ENCODE measurements around the gene ARSJ.

Gene ARSJ

DNA sequence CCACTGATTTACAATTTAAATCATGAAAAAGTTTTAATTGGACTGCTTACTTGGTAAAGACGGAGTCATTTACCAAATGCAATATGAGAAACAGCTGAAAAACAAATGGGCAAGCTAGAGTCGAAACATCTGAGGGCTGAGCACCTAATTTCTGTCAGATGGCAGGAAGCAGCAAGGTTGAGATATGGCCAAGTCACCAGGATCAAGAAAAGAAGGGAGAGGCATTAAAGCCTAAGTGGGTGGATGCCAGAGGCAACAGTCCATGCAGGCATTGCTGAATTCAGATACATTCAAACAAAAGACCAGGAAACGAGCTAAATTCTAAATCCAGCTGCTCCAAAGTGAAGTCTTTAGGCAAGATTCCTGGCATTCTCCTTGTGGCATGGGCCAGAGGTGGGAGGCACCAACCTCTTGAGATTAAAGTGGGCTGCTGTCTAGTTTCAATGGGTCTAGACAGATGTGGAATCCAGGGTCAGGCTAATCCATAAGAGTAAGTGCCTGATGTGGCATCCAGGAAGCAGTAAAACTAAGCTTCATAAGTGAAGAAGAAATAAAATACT is 8.0 kb upstream of the ARSJ start:
- no peak for DNase-seq

DNA sequence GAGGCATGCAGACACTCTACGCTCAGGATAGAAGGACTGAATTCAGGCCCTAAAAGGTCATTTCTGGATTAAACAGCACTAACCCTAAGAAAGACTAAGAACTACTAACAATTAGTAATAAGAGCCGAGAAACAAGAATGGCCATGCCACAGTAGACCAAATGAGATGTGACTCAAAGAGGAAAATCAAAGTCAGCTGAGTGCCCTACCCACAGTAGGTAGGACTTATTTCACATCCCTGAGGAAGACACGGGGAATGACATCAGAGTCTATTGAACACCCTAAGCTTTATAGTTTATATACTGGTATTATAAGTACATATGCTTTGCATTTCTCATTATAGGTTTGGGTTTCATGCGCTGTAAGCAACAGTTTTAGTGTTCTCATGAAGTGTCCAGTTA is 2.7 kb upstream of the ARSJ start:
- no peak for DNase-seq

DNA sequence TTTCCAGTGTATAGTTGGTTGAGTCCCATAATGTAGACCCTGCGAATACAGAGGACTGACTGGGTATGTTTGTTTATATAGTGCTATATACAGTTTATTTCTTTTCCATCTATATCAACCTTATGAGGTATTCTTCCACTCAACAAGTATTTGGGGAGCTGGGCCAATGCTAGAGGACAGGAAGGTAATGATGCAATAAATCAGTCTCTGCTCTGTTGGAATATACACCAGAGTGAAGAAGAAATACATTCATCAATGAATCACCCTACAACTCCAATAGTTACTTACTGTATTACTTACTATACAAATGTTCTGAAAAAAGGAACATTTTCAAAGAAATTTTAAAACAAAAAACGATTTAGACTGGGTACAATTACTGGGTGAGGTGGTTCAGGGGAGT is 2.1 kb upstream of the ARSJ start:
- no peak for DNase-seq

GRCh38 chr4:113979905-113980615 is 613 bp upstream of the ARSJ start:
- no peak for DNase-seq

DNA sequence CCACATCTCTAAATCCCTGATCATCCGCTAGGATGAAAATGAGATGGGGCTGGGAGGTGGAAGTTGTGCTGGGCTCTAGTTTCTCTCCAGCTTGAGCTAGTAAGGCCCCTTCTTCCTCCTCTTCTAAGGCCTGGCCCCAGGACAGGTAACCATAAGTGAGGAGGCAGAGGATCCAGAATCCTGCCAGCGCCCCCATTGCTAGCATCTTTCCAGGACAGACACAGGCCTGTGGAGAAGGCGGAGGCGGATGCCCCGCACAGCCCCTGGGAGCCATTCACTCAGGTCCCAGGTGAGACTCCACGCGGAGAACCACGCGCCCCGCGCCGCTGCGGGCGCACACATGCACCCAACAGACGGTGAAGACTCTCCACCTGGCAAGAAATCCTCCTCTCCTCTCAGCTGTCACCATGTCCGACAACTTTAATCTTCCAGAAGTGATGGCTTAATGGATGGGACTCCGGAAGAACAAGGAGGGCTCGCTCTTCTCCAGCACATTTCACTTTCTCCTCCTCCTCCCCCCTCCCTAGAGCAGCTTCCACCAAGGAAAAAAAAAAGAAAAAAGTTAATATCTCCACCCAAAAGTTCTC is 793 bp downstream of the ARSJ start:
- no peak for DNase-seq

GRCh38 chr4:113978105-113978504 is 1.3 kb downstream of the ARSJ start:
- no peak for DNase-seq

DNA sequence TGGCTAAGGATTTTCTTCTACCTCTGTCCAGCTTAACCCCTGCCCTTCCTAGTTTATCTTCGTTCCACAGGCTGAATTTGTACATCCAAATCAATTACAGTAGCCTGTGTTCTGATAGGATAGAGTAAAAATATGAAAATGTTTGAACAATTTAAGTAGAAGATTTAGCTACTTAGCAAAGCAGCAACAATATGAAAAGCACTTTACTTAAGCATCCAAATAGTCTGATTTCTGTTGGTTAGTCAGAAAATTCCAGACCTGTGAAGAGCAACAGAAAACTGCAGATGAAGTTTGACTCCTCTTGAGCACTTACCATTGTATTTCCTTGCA is 2.0 kb downstream of the ARSJ start:
- no peak for DNase-seq

GRCh38 chr4:113976741-113977525 is 2.5 kb downstream of the ARSJ start:
- DNase-seq, result no peak

DNA sequence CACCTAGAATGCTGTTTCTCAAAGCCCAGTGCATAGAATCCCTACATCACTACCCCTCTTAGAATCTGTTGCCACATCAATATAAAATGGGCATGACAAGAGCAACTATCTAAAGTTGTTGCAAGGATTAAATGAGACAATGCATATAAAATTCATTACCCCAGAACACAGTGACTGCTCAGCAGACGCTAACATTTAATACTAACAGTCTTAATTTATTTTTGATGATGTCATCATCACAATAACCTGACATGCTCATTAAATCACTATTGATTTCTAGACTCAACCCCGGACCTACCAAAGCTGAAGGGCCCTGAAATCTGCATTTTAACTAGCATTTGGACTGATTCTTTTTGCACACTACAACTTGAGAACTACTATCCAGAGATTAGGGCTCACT is 3.9 kb downstream of the ARSJ start:
- no peak for DNase-seq

- no peak for DNase-seq
Measured at GRCh38 chr4:113974467-113974866, 5.0 kb downstream of the ARSJ start.

- DNase-seq, result no peak
Measured at GRCh38 chr4:113973345-113973744, 6.1 kb downstream of the ARSJ start.

GRCh38 chr4:113972781-113973180 is 6.7 kb downstream of the ARSJ start:
- no peak for DNase-seq

DNA sequence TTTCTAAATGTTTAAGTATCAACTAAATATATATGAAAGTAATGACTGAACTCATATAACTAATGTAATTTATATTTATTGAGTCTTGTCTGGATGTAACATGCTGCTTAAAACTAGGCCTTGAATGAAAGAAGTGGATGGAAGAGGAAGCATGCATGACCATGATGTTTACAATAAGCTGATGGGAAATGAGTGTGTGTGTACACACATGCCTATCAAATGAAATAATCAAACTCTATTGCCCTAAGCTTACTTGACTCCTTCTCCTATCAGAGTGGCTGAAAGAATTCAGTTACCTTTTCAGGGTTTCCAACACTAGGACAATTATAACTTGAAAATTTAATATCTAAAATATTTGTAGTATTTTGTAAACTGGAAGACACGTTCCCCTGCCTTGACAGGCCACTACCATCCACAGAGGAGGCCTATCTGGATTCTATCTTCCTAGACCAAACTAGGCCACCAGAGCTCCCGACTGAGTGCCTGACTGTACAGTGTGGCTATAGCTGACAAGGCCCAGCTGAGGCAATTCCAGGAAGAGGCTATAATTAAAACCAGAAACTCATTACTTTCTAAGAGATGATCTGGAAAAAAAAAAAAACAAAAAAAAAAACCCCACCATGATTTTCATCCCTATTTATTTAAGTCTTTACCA is 7.6 kb downstream of the ARSJ start:
- DNase-seq, result no peak

GRCh38 chr4:113969709-113970334 is 9.6 kb downstream of the ARSJ start:
- no peak for DNase-seq

- DNase-seq, result no peak
Measured at GRCh38 chr4:113968473-113968872, 11.0 kb downstream of the ARSJ start.

GRCh38 chr4:113967687-113968086 is 11.8 kb downstream of the ARSJ start:
- no peak for DNase-seq

- no peak for DNase-seq
Measured at GRCh38 chr4:113962719-113963265, 16.7 kb downstream of the ARSJ start.

DNA sequence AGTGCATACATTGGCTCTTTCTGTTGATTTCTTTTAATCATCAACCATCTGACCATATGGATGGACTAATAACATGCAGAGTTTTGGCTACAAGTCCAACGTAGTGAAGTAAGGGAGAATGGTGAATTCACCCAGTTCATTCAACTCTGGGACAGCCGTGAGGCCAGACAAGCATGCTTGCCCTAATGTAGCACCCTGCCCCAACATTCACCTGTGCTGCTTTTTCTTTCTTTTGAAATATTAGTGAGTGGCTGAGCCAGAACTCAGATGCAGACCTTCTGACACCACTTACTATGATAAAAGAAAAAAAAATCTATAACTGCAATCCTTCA is 17.5 kb downstream of the ARSJ start:
- no peak for DNase-seq

GRCh38 chr4:113960684-113961321 is 18.6 kb downstream of the ARSJ start:
- no peak for DNase-seq

GRCh38 chr4:113959539-113959937 is 19.9 kb downstream of the ARSJ start:
- no peak for DNase-seq

DNA sequence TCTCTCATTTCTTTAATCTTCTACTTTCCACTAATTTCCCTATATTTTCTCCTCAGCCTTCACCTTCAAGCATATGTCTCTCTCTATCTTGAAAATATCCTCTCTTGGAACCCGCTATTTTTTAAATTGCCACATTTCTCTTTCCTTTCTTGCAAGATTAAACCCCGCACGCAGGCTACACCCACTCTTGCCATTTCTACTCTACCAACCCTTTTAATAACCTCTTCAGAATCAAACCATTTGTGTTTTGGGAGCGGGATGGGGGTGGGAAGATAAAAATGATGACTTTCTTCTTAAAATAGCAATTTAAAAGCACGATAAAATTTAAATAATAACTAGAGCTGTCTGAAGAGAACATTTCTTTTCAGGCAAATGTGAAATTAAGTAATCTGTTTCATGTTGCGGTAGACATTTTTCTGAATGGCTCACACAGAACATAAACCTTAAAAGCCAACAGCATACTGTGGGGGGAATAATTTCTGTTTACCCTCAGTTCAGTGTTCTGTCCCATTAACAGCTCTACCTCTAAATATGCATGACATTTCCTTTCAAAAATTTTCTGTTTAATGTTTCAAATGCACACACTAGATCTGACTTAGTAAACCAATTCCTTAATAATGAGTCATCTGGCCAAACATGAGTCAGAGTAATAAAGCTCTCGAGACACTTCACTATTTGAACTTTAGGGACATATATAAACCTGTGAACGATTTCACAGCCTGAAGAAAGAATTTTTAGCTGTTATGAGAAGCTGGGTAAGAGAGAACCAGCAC is 20.5 kb downstream of the ARSJ start:
- DNase-seq, result no peak

DNA sequence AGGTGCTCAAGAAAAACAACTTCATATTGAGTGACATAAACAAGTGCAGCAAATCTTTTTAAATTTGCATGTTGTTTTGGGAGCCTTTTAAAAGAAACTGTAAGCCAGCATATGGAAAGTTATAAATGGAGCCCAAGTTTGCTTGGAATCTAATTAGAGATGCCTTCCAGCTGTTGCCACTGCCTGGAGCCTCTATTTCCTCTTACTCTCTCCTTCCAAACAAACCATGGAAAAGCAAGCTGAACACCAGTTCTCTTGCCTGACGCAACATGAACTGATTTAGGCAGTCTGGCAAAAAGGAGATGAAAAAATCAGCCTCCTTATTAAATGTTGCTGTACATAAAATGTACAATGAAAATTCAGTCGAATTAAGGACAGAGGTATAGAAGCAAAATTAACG is 21.5 kb downstream of the ARSJ start:
- no peak for DNase-seq

All from CD4-positive, alpha-beta T cell treated with Interleukin-17A for 4 hours (primary cell).